OCI-LY1 (cell line): ENCODE data around the gene TERF2IP.

Source experiments
- H2AFZ ChIP-seq: fragments of 200-600 bp; sonication (generic), shearing (Covaris generic); 2 replicates; pipeline ENCODE4 v1.6.0; 2014; ENCODE audit warnings: antibody characterized with exemption, mild to moderate bottlenecking, low read length
- H3F3A ChIP-seq: fragments of 200-600 bp; sonication (generic), shearing (Covaris generic); 2 replicates; pipeline ENCODE4 v1.6.0; 2014; ENCODE audit warnings: mild to moderate bottlenecking, antibody characterized with exemption, low read length, moderate library complexity; ENCODE audit not compliant: insufficient read depth
- H3K27ac ChIP-seq: fragments of 200-600 bp; sonication (generic); 2 replicates; pipeline ENCODE4 v1.5.1; 2014; ENCODE audit warnings: low read length, mixed run types, mild to moderate bottlenecking, low read depth; ENCODE audit not compliant: poor library complexity, severe bottlenecking
- H3K27me3 ChIP-seq: fragments of 200-600 bp; sonication (generic); 2 replicates; pipeline ENCODE4 v1.6.0; 2014; ENCODE audit warnings: antibody characterized with exemption, mild to moderate bottlenecking, low read length, moderate library complexity; ENCODE audit not compliant: insufficient read depth
- H3K36me3 ChIP-seq: fragments of 200-600 bp; sonication (generic); 2 replicates; pipeline ENCODE4 v1.6.1; 2014; ENCODE audit warnings: mild to moderate bottlenecking, antibody characterized with exemption, low read length, moderate library complexity, mixed read lengths; ENCODE audit not compliant: insufficient read depth
- H3K4me1 ChIP-seq: fragments of 200-600 bp; sonication (generic); 2 replicates; pipeline ENCODE4 v1.5.1; 2014; ENCODE audit warnings: mild to moderate bottlenecking, low read length, moderate library complexity; ENCODE audit not compliant: insufficient read depth, severe bottlenecking
- H3K4me2 ChIP-seq: fragments of 200-600 bp; sonication (generic), shearing (Covaris generic); 2 replicates; pipeline ENCODE4 v1.6.1; 2014; ENCODE audit warnings: low read length
- H3K4me3 ChIP-seq: fragments of 200-600 bp; sonication (generic); 2 replicates; pipeline ENCODE4 v1.5.1; 2014; ENCODE audit warnings: low read length, low read depth, mild to moderate bottlenecking, mixed read lengths; ENCODE audit not compliant: poor library complexity, severe bottlenecking
- H3K79me2 ChIP-seq: fragments of 200-600 bp; shearing (Covaris generic); 2 replicates; pipeline ENCODE4 v1.6.1; 2016; ENCODE audit warnings: mixed run types, low read length, mixed read lengths; ENCODE audit not compliant: insufficient read depth
- H3K9ac ChIP-seq: fragments of 200-600 bp; sonication (generic), shearing (Covaris generic); 2 replicates; pipeline ENCODE4 v1.6.1; 2014; ENCODE audit warnings: mild to moderate bottlenecking, low read length, mixed read lengths
- H3K9me2 ChIP-seq: fragments of 200-600 bp; sonication (generic), shearing (Covaris generic); 2 replicates; pipeline ENCODE4 v1.6.1; 2014; ENCODE audit warnings: low read depth, mild to moderate bottlenecking, low read length, mixed read lengths
- H3K9me3 ChIP-seq: fragments of 200-600 bp; shearing (Covaris generic); 2 replicates; pipeline ENCODE4 v1.6.1; 2014; ENCODE audit warnings: low read length, mixed read lengths
- H4K20me1 ChIP-seq: fragments of 200-600 bp; sonication (generic), shearing (Covaris generic); 2 replicates; pipeline ENCODE4 v1.6.0; 2016; ENCODE audit warnings: mild to moderate bottlenecking, low read length; ENCODE audit not compliant: insufficient read depth
- CTCF ChIP-seq: fragments of 200-600 bp; sonication (generic), shearing (Covaris generic); IDR thresholded peaks from 2 replicates; pipeline ENCODE4 v1.5.1; 2017; ENCODE audit warnings: mild to moderate bottlenecking, antibody characterized with exemption, low read length, moderate library complexity, mixed read lengths
- EZH2 ChIP-seq: fragments of 200-600 bp; sonication (generic), shearing (Covaris generic); IDR thresholded peaks from 2 replicates; pipeline ENCODE4 v1.8.0; 2017; ENCODE audit warnings: borderline replicate concordance, mixed run types, mild to moderate bottlenecking, antibody characterized with exemption, low read length, moderate library complexity, mixed read lengths

TERF2IP gene

GRCh38 chr16:75653922-75654321 is 6.3 kb downstream of the TERF2IP start:
- no peaks in the 10 kb centered on the region for H3K9me3 ChIP-seq
- H3K4me3 ChIP-seq: no peak overlapping the region
- peaks cover 42% of the 10 kb centered on the region for H3K4me1 ChIP-seq
- H3K36me3 ChIP-seq: peaks cover 56% of the 10 kb centered on the region
- H3F3A ChIP-seq: no peaks in the 10 kb centered on the region
- no peaks in the 10 kb centered on the region for H3K27me3 ChIP-seq
- no peaks in the 10 kb centered on the region for H3K9me2 ChIP-seq
- H3K4me2 ChIP-seq: no peak overlapping the region
- TF ChIP-seq CTCF: no peak
- TF ChIP-seq EZH2: no peak
- H2AFZ ChIP-seq: no peak overlapping the region
- H3K27ac ChIP-seq: no peak overlapping the region
- no peak overlapping the region for H3K9ac ChIP-seq
- peaks cover 53% of the 10 kb centered on the region for H3K79me2 ChIP-seq
- no peaks in the 10 kb centered on the region for H4K20me1 ChIP-seq

GRCh38 chr16:75658175-75658574 is 10.6 kb downstream of the TERF2IP start:
- no peak for TF ChIP-seq EZH2
- TF ChIP-seq CTCF: no peak
- H3K27me3 ChIP-seq: no peaks in the 10 kb centered on the region
- peaks cover 6% of the 10 kb centered on the region for H3K4me1 ChIP-seq
- H3K27ac ChIP-seq: no peak overlapping the region
- H3K9me3 ChIP-seq: no peaks in the 10 kb centered on the region
- no peaks in the 10 kb centered on the region for H3K9me2 ChIP-seq
- H3K79me2 ChIP-seq: peaks cover 10% of the 10 kb centered on the region
- peaks cover 59% of the 10 kb centered on the region for H3K36me3 ChIP-seq
- H3F3A ChIP-seq: no peaks in the 10 kb centered on the region
- H3K4me2 ChIP-seq: no peak overlapping the region
- no peak overlapping the region for H2AFZ ChIP-seq
- H3K4me3 ChIP-seq: no peak overlapping the region
- H4K20me1 ChIP-seq: no peaks in the 10 kb centered on the region
- no peak overlapping the region for H3K9ac ChIP-seq

GRCh38 chr16:75660321-75660720 is 12.7 kb downstream of the TERF2IP start:
- H3K9ac ChIP-seq: no peak overlapping the region
- H3K36me3 ChIP-seq: peaks cover 38% of the 10 kb centered on the region
- no peaks in the 10 kb centered on the region for H3K4me1 ChIP-seq

More at GRCh38 chr16:75660321-75660720, 12.7 kb downstream of the TERF2IP start:
- H2AFZ ChIP-seq: no peak overlapping the region
- H3K79me2 ChIP-seq: no peaks in the 10 kb centered on the region
- H3K4me3 ChIP-seq: no peak overlapping the region
- no peaks in the 10 kb centered on the region for H3K27me3 ChIP-seq
- H3K9me3 ChIP-seq: no peaks in the 10 kb centered on the region
- TF ChIP-seq CTCF (no peak), EZH2 (no peak)
- H3K9me2 ChIP-seq: no peaks in the 10 kb centered on the region
- no peaks in the 10 kb centered on the region for H4K20me1 ChIP-seq
- no peak overlapping the region for H3K27ac ChIP-seq
- no peaks in the 10 kb centered on the region for H3F3A ChIP-seq
- H3K4me2 ChIP-seq: no peak overlapping the region
